ENCODE data around the gene EPHB1. TPM values are rescaled to one million over a fixed set of nuclear protein-coding genes. Genes with fewer than 3 reads are reported as not detected.

The EPHB1 gene
- total RNA-seq, 2 donors from 2014 or later: 1.9 to 3.2 TPM

- Histone ChIP-seq H3K9me3 (no peaks in the 10 kb centered on the region), H3K27me3 (no peaks in the 10 kb centered on the region), H3K36me3 (no peaks in the 10 kb centered on the region), H3K4me1 (no peaks in the 10 kb centered on the region), H3K4me3 (no peak overlapping the region), H3K27ac (no peak overlapping the region)
- TF ChIP-seq, protein P1, sequence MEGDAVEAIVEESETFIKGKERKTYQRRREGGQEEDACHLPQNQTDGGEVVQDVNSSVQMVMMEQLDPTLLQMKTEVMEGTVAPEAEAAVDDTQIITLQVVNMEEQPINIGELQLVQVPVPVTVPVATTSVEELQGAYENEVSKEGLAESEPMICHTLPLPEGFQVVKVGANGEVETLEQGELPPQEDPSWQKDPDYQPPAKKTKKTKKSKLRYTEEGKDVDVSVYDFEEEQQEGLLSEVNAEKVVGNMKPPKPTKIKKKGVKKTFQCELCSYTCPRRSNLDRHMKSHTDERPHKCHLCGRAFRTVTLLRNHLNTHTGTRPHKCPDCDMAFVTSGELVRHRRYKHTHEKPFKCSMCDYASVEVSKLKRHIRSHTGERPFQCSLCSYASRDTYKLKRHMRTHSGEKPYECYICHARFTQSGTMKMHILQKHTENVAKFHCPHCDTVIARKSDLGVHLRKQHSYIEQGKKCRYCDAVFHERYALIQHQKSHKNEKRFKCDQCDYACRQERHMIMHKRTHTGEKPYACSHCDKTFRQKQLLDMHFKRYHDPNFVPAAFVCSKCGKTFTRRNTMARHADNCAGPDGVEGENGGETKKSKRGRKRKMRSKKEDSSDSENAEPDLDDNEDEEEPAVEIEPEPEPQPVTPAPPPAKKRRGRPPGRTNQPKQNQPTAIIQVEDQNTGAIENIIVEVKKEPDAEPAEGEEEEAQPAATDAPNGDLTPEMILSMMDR (IDR thresholded peaks at IDR 0.05): no peak
- DNase-seq (ENCODE audit: low spot score): no peak
Observed at GRCh38 chr3:135242285-135242684, 447.2 kb downstream of the EPHB1 start.

DNA sequence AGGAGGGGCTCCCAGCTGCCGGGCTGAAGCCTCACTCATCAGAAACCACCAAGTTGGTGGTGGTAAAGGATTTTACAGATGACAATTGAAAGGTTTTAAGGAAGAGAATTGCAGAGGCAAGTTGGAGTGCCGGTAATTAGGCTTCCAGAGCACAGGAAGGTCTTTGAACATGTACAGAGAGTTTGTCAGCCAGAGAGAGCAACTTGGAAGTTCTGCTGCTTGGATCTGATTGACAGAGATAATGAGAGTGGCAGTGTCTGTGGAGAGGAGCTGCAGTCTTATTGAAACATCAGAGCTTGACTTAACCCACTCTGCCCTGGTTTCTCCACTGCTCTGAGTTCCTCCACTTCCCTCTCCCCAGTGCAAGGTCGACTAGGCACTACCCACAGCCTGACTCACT lies 448.6 kb downstream of the EPHB1 start:
- no peak overlapping the region for H3K4me3 ChIP-seq
- H3K9me3 ChIP-seq: no peaks in the 10 kb centered on the region
- TF ChIP-seq, protein P1 (IDR thresholded peaks at IDR 0.05): no peak
- no peak overlapping the region for H3K27ac ChIP-seq
- no peaks in the 10 kb centered on the region for H3K36me3 ChIP-seq
- no peaks in the 10 kb centered on the region for H3K4me1 ChIP-seq
- no peaks in the 10 kb centered on the region for H3K27me3 ChIP-seq
- DNase-seq (ENCODE audit: low spot score): no peak

DNA sequence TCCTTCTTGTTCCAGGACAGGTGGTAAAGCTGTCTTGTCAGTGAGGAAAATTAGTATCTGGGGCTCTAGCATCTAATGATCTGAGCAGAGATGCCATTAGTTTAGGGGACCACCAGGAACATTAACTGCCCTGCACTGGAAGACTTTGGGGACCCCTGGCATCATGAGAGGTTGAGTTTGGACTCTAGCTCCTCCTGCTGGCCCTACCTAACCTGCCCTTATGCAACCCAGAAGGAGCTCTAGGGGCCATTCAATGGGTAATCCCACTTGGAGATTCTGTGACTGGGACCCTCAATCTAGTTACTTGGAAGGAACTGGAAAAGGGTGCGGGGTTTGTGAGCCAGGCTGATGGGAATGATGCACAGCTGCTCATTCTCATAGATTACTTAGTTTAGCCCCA lies 451.0 kb downstream of the EPHB1 start:
- H3K9me3 ChIP-seq: no peaks in the 10 kb centered on the region
- no peak overlapping the region for H3K4me3 ChIP-seq
- TF ChIP-seq, protein P1 (IDR thresholded peaks at IDR 0.05): no peak
- no peaks in the 10 kb centered on the region for H3K4me1 ChIP-seq
- no peaks in the 10 kb centered on the region for H3K36me3 ChIP-seq
- no peak overlapping the region for H3K27ac ChIP-seq
- H3K27me3 ChIP-seq: no peaks in the 10 kb centered on the region
- DNase-seq (ENCODE audit: low spot score): no peak

- H3K4me3 ChIP-seq: no peak overlapping the region
- H3K27me3 ChIP-seq: no peaks in the 10 kb centered on the region
- TF ChIP-seq, protein P1 (IDR thresholded peaks at IDR 0.05): no peak
- H3K27ac ChIP-seq: no peak overlapping the region
- H3K4me1 ChIP-seq: no peaks in the 10 kb centered on the region
- no peaks in the 10 kb centered on the region for H3K9me3 ChIP-seq
- no peak for DNase-seq (ENCODE audit: low spot score)
- no peaks in the 10 kb centered on the region for H3K36me3 ChIP-seq
Observed at GRCh38 chr3:135248213-135248612, 453.2 kb downstream of the EPHB1 start.

DNA sequence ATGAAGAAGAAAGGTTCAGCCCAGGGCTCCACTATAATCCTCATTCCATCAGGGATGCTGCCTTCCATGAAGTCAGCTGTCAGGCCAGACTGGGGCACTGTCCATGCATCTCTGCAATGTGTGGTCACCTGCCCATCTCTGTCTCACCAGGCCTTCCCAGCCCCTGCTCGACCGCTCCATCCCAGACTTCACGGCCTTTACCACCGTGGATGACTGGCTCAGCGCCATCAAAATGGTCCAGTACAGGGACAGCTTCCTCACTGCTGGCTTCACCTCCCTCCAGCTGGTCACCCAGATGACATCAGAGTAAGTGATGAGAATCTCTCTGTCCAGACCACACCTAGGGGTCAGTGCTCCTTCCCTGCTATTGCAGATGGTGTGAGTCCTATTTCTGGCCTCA lies 454.1 kb downstream of the EPHB1 start:
- Histone ChIP-seq H3K36me3 (no peaks in the 10 kb centered on the region), H3K27ac (no peak overlapping the region), H3K4me3 (no peak overlapping the region), H3K9me3 (no peaks in the 10 kb centered on the region), H3K27me3 (no peaks in the 10 kb centered on the region), H3K4me1 (no peaks in the 10 kb centered on the region)
- TF ChIP-seq, protein P1 (IDR thresholded peaks at IDR 0.05): no peak
- DNase-seq (ENCODE audit: low spot score): no peak

- H3K9me3 ChIP-seq: no peaks in the 10 kb centered on the region
- H3K36me3 ChIP-seq: no peaks in the 10 kb centered on the region
- TF ChIP-seq, protein P1 (IDR thresholded peaks at IDR 0.05): no peak
Observed at GRCh38 chr3:135258916-135259315, 463.9 kb downstream of the EPHB1 start.

More at GRCh38 chr3:135258916-135259315, 463.9 kb downstream of the EPHB1 start:
- Histone ChIP-seq H3K27me3 (no peaks in the 10 kb centered on the region), H3K4me1 (no peaks in the 10 kb centered on the region), H3K4me3 (no peak overlapping the region), H3K27ac (no peak overlapping the region)
- no peak for DNase-seq (ENCODE audit: low spot score)

All from right atrium auricular region (tissue), 2 donors.